Stimulated activated naive CD8-positive, alpha-beta T cell treated with anti-CD3 and anti-CD28 coated beads, Interleukin-15, Interleukin-2, amounts not matched to agents 100 ng/mL and 50 ng/mL, for 24 hours (primary cell): Measurements from ENCODE around the gene EFCC1.
"Not testable (repeated sequence)": the region's sequence is repeated elsewhere in the genome, so short reads cannot be mapped to it uniquely, and the experiment has no call there.

Experiments used
- H3K27ac Mint-ChIP-seq: one replicate; pipeline ENCODE4 v1.8.0; 2021; ENCODE audit warnings: mild to moderate bottlenecking, mixed read lengths
- H3K27me3 Mint-ChIP-seq: one replicate; pipeline ENCODE4 v1.8.0; 2021; ENCODE audit warnings: mixed read lengths
- H3K36me3 Mint-ChIP-seq: one replicate; pipeline ENCODE4 v1.8.0; 2021; ENCODE audit warnings: low read depth, mixed read lengths
- H3K4me1 Mint-ChIP-seq: one replicate; pipeline ENCODE4 v1.8.0; 2021; ENCODE audit warnings: low read depth, mixed read lengths
- H3K4me3 Mint-ChIP-seq: one replicate; pipeline ENCODE4 v1.8.0; 2021; ENCODE audit warnings: mild to moderate bottlenecking, mixed read lengths
- H3K9me3 Mint-ChIP-seq: one replicate; pipeline ENCODE4 v1.8.0; 2021; ENCODE audit warnings: mixed read lengths

EFCC1 gene

DNA sequence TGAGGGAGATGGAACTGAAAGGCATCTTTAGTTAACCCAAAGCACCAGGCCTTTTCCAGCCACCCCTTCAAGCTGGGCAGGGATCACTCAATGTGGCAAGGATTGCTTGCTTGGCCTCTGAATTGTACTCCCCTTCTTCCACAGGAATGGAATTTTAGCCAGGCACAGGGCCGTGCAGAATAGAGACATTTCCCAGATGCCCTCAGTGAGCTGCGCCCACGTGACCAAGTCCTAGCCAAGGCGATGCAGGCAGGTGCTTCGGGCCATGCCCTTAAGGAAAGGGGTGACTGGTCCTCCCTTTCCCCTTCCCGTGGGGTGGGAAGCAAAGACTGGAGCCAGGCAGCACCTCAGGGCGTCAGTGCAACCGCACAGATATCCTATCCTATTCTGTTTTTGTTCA is 77.4 kb downstream of the EFCC1 start:
- Mint-ChIP-seq H3K27me3 (no peaks in the 10 kb centered on the region), H3K9me3 (no peaks in the 10 kb centered on the region), H3K36me3 (no peaks in the 10 kb centered on the region), H3K4me3 (no peak overlapping the region), H3K4me1 (peaks cover 6% of the 10 kb centered on the region), H3K27ac (no peak overlapping the region)

DNA sequence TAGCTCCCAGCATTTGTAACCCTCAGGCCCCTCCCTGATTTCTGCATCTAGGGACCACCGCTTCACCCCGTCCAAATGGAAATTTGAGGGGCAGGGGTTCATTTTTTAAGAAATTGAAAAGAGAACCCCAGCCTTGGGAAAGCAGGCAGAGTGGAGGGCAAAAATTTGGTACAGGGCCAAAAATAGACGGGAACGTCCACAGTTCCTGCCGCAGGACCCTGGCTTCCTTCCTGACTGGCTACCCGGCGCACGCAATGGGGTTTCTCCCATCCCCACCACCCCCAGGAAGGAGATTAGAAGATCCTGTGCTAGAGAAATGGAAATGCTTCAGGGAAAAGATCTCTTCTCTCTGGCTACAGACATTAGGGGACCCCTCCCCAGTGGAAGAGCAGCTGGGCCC is 80.4 kb downstream of the EFCC1 start:
- no peak overlapping the region for H3K4me3 Mint-ChIP-seq
- no peaks in the 10 kb centered on the region for H3K9me3 Mint-ChIP-seq
- no peak overlapping the region for H3K27ac Mint-ChIP-seq
- peaks cover 6% of the 10 kb centered on the region for H3K4me1 Mint-ChIP-seq
- no peaks in the 10 kb centered on the region for H3K36me3 Mint-ChIP-seq
- no peaks in the 10 kb centered on the region for H3K27me3 Mint-ChIP-seq

DNA sequence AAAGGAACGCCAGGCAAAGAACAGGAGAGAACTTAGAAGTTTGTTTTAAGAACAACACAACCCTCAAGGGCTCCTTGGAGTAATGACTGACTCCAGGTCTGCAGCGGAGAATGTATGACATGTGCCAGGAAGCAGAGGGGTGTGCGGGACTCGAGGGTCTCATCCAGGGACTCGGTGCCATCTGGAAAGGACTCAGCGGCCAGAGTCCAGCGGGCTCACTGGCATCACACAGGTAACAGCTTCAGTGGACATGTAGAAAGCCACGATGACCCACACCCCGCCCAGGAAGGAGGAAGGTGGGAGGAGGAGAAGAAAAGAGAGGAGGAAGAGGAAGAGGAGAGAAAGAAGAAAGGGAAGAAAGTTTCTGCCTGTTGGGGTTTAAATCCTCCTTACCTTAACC is 80.9 kb downstream of the EFCC1 start:
- H3K4me3 Mint-ChIP-seq = no peak overlapping the region
- H3K27ac Mint-ChIP-seq = no peak overlapping the region
- no peaks in the 10 kb centered on the region for H3K36me3 Mint-ChIP-seq
- H3K9me3 Mint-ChIP-seq = no peaks in the 10 kb centered on the region
- no peaks in the 10 kb centered on the region for H3K27me3 Mint-ChIP-seq
- H3K4me1 Mint-ChIP-seq = peaks cover 6% of the 10 kb centered on the region

DNA sequence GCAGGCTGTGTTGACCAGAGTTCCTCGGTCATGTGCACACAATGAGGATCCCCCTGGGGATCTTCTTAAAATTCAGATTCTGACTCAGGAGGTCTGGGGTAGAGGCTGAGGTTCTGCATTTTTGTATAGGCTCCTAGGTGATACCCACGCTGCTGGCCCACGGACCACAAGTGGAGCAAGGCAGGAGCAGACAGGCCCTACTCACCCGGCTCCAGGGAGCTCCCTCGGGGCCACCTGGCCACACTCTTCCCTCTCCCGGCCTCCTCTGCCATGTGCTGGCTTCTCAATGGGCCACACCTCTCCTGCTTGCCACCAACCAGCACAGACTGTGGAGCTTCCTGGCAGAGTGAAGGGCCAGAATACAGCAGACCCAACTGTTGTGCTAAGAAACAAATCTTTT is 83.4 kb downstream of the EFCC1 start:
- Mint-ChIP-seq H3K9me3 (no peaks in the 10 kb centered on the region), H3K27ac (no peak overlapping the region), H3K27me3 (no peaks in the 10 kb centered on the region), H3K4me1 (peaks cover 6% of the 10 kb centered on the region), H3K4me3 (no peak overlapping the region), H3K36me3 (no peaks in the 10 kb centered on the region)

DNA sequence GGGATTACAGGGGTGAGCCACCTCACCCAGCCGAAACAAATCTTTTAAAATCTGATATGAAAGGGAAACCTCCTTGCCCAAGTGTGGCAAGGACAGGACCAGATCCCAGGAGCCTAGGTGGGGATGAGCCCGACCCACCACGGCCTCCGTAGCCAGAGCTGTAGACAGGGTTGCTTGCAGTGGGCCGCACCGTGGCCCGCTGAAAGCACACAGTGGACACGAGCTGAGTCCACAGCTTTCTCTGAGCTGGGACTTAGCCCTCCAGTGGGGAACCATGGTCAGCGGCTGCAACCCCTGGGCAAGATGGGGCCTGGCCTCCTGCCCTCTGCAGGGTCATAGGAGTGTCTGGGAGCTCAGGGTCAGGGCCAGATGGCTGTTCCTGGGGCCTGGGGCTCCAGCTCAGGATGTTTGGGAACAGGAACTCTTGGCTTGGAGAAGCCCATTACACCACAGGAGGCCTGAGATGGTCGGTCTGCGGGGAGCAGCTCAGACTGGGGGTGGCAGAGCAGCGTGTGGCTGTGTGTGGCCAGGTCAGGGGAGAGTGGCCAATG is 84.1 kb downstream of the EFCC1 start:
- Mint-ChIP-seq H3K9me3 (no peaks in the 10 kb centered on the region), H3K4me1 (peaks cover 6% of the 10 kb centered on the region), H3K27ac (no peak overlapping the region), H3K27me3 (no peaks in the 10 kb centered on the region), H3K36me3 (no peaks in the 10 kb centered on the region), H3K4me3 (no peak overlapping the region)

DNA sequence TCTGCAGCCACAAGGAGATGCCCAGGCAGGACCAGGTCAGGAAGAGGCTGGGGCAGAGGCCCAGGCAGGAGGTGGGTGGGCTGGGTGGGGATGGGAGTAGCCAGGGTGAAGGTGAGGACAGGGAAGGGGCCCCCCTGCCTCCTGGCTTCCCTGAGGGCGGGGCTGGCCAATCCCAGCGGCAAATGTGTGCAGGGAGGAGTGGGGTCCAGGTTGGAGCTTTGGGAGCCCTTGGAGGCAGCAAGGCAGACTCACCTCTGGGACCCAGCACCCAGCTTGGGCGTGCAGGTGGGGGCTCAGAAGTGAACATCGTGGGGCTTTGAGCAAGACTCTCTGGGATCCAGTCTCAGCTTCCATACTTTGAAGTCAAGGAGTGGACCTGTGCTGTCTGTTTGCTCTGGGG is 84.7 kb downstream of the EFCC1 start:
- Mint-ChIP-seq H3K9me3 (no peaks in the 10 kb centered on the region), H3K27me3 (no peaks in the 10 kb centered on the region), H3K4me3 (no peak overlapping the region), H3K36me3 (no peaks in the 10 kb centered on the region), H3K27ac (no peak overlapping the region), H3K4me1 (peaks cover 6% of the 10 kb centered on the region)

DNA sequence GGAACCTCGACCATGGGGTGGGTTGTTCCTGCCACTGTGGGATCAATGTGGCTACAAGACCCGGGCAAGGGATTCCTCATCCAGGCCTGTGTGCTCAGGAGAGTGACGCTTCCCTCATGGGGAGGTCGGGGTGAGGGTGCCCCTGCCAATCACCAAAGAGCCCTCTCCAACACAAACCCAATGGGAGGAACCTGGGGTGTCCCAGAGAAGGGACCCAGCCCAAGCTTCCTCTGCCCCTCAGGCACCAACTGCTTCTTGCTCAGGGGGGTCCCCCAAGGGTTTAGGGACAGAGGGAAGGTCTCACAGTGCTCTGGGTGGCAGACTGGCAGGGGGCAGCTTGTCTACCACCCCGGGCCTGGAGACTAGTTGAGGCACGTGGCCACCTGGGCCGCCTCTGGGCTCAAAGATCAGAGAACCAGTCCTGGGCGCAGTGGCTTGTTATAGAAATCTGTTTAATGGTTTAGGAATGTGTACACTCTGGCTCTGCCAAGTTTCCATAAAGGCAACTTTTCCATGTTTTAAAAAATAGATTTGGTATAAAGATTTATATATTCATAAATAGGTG is 86.1 kb downstream of the EFCC1 start:
- H3K9me3 Mint-ChIP-seq = no peaks in the 10 kb centered on the region
- no peaks in the 10 kb centered on the region for H3K27me3 Mint-ChIP-seq
- H3K4me1 Mint-ChIP-seq = no peaks in the 10 kb centered on the region
- no peak overlapping the region for H3K27ac Mint-ChIP-seq
- peaks cover 3% of the 10 kb centered on the region for H3K36me3 Mint-ChIP-seq
- H3K4me3 Mint-ChIP-seq = no peak overlapping the region

DNA sequence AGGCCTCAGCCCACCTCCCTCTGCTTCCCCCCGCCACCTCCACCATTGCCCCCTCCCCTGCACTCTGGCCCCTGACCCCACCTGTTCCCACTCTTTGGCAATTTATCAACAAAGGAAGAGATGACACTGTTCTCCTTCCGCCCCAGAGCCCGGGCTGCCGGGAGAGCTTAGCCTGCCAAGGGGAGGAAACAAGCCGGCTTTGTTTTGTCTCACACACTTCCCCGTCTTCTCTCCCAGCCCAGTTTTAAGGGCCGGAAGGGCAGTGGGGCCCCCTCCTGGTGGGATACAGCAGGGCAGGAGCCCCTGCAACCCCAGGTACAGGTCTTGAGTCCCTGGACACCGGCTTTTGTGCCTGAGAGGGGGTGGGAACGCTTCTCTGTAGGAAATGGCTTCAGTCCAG is 86.8 kb downstream of the EFCC1 start:
- H3K4me3 Mint-ChIP-seq, H3K36me3 Mint-ChIP-seq, H3K9me3 Mint-ChIP-seq, H3K4me1 Mint-ChIP-seq, H3K27ac Mint-ChIP-seq, H3K27me3 Mint-ChIP-seq: not testable (repeated sequence)

DNA sequence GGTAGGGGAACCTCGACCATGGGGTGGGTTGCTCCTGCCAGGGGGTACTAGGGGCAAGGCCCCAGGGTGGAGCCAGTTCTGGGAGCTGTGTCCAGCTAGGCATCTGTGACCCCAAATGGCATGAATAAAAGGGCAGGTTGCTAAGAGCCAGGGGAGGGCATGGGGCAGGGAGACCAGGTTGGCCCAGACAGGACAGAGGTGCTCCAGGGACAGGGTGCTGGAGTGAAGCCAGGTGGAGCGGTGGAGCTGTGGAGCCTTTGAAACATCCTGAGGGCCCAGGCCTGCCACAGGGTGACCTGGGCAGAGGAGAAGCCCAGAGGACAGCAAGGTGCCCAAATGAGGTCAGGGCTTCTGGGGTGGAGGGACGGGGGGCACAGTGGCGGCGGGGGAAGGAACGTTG is 87.2 kb downstream of the EFCC1 start:
- not testable (repeated sequence) for H3K4me1 Mint-ChIP-seq, H3K27me3 Mint-ChIP-seq, H3K4me3 Mint-ChIP-seq, H3K9me3 Mint-ChIP-seq, H3K36me3 Mint-ChIP-seq, H3K27ac Mint-ChIP-seq
